Endodermal cell (in vitro differentiated cells): ENCODE data around the gene CAMK1. TPM values are rescaled to one million over a fixed set of nuclear protein-coding genes. Genes with fewer than 3 reads are reported as not detected.

Experiments used
- DNase-seq: peaks from one replicate; pipeline ENCODE4 v3.0.0-alpha.2; 2017
- H3K27ac ChIP-seq: 2 replicates; pipeline ENCODE4 v1.5.1; 2013; ENCODE audit warnings: mild to moderate bottlenecking, low read depth, low read length, moderate library complexity
- H3K27me3 ChIP-seq: 2 replicates; pipeline ENCODE4 v1.6.1; 2013; ENCODE audit warnings: mild to moderate bottlenecking, low read length, moderate library complexity; ENCODE audit not compliant: insufficient read depth, control insufficient read depth, poor library complexity, severe bottlenecking
- H3K36me3 ChIP-seq: 2 replicates; pipeline ENCODE4 v1.7.0; 2013; ENCODE audit warnings: mild to moderate bottlenecking, low read length, moderate library complexity; ENCODE audit not compliant: control insufficient read depth, insufficient read depth
- H3K4me1 ChIP-seq: one replicate; pipeline ENCODE4 v1.7.0; 2013; ENCODE audit warnings: low read length; ENCODE audit not compliant: control insufficient read depth, insufficient read depth
- H3K4me3 ChIP-seq: 2 replicates; pipeline ENCODE4 v1.5.1; 2013; ENCODE audit warnings: mild to moderate bottlenecking, low read length, moderate library complexity
- H3K9ac ChIP-seq: 2 replicates; pipeline ENCODE4 v1.6.1; 2013; ENCODE audit warnings: mild to moderate bottlenecking, low read length, moderate library complexity; ENCODE audit not compliant: poor library complexity, severe bottlenecking; ENCODE audit errors: extremely low read depth
- H3K9me3 ChIP-seq: 2 replicates; pipeline ENCODE4 v1.6.1; 2013; ENCODE audit warnings: mild to moderate bottlenecking, low read length, moderate library complexity; ENCODE audit not compliant: control insufficient read depth
- H3K27ac Mint-ChIP-seq: 2 replicates; pipeline ENCODE4 v1.8.0; 2020; ENCODE audit warnings: mixed read lengths
- H3K27me3 Mint-ChIP-seq: 2 replicates; pipeline ENCODE4 v1.8.0; 2021; ENCODE audit warnings: mild to moderate bottlenecking, mixed read lengths; ENCODE audit not compliant: insufficient read depth
- H3K36me3 Mint-ChIP-seq: 2 replicates; pipeline ENCODE4 v1.8.0; 2020; ENCODE audit warnings: low read depth, mixed read lengths
- H3K4me1 Mint-ChIP-seq: 2 replicates; pipeline ENCODE4 v1.8.0; 2020; ENCODE audit warnings: mixed read lengths
- H3K4me3 Mint-ChIP-seq: 2 replicates; pipeline ENCODE4 v1.8.0; 2020; ENCODE audit warnings: mild to moderate bottlenecking, moderate library complexity, mixed read lengths
- H3K9me3 Mint-ChIP-seq: 2 replicates; pipeline ENCODE4 v1.8.0; 2020; ENCODE audit warnings: mild to moderate bottlenecking, mixed read lengths
- CTCF ChIP-seq: fragments of 200-600 bp; sonication (generic); conservative IDR thresholded peaks from 2 replicates; pipeline ENCODE4 v1.5.0; 2021; ENCODE audit warnings: antibody characterized with exemption, mild to moderate bottlenecking
- WGBS, 2 experiments: methylation state at CpG; one replicate each; pipeline versions ENCODE4 v1.1.5 to v1.1.7; 2013; ENCODE audit warnings: missing lambda C conversion rate in 2 of 2, mixed read lengths in 1 of 2; ENCODE audit not compliant: insufficient coverage in 1 of 2, insufficient read length in 1 of 2; 5-methylcytosine and 5-hydroxymethylcytosine counted together
- total RNA-seq, 2 donors: library from RNA; stranded (reverse); fragmentation: NEBNext Ultra II Directional in 1 of 2; extraction: Animal tissue kit (Norgen Biotek cat#: 25700) in 1 of 2; gene quantifications; 2 replicates in 1 of 2; 3 replicates in 1 of 2; pipeline ENCODE4 v1.2.1, GENCODE V29; 2021

CAMK1 gene
- total RNA-seq, 2 donors from 2014 or later = 10.1 to 13.3 TPM

- Histone ChIP-seq H3K27me3 (peaks cover 6% of the 10 kb centered on the region), H3K27ac (no peak overlapping the region), H3K9ac (no peak overlapping the region), H3K4me3 (no peak overlapping the region), H3K9me3 (no peaks in the 10 kb centered on the region), H3K4me1 (peaks cover 3% of the 10 kb centered on the region), H3K36me3 (peaks cover 57% of the 10 kb centered on the region)
- Mint-ChIP-seq H3K36me3 (peaks cover 52% of the 10 kb centered on the region), H3K27ac (no peak overlapping the region), H3K27me3 (peaks cover 9% of the 10 kb centered on the region), H3K9me3 (no peaks in the 10 kb centered on the region), H3K4me1 (peaks cover 8% of the 10 kb centered on the region), H3K4me3 (no peak overlapping the region)
- no peak for TF ChIP-seq CTCF
- 95 to 100% methylated on average over 5 to 12 of the region's 12 CpGs for WGBS, 2 experiments
- no peak for DNase-seq
These were observed 36.4 kb upstream of the CAMK1 start for GRCh38 chr3:9806137-9806536.

GRCh38 chr3:9804996-9805395, 35.2 kb upstream of the CAMK1 start:
- H3K9me3 ChIP-seq = no peaks in the 10 kb centered on the region
- H3K27ac ChIP-seq = no peak overlapping the region
- H3K36me3 ChIP-seq = peaks cover 69% of the 10 kb centered on the region
- Mint-ChIP-seq H3K27me3 (no peaks in the 10 kb centered on the region), H3K4me1 (peaks cover 8% of the 10 kb centered on the region), H3K27ac (no peak overlapping the region), H3K36me3 (peaks cover 61% of the 10 kb centered on the region), H3K4me3 (no peak overlapping the region), H3K9me3 (no peaks in the 10 kb centered on the region)
- no peak for DNase-seq
- peaks cover 3% of the 10 kb centered on the region for H3K4me1 ChIP-seq
- no peaks in the 10 kb centered on the region for H3K27me3 ChIP-seq
- no peak overlapping the region for H3K4me3 ChIP-seq
- 97 to 100% methylated on average over 3 to 5 of the region's 5 CpGs for WGBS, 2 experiments
- no peak for TF ChIP-seq CTCF
- H3K9ac ChIP-seq = no peak overlapping the region

GRCh38 chr3:9803494-9803893, 33.7 kb upstream of the CAMK1 start:
- Mint-ChIP-seq H3K9me3 (no peaks in the 10 kb centered on the region), H3K27me3 (no peaks in the 10 kb centered on the region), H3K27ac (no peak overlapping the region), H3K4me3 (no peak overlapping the region), H3K4me1 (peaks cover 1% of the 10 kb centered on the region), H3K36me3 (peaks cover 70% of the 10 kb centered on the region)
- TF ChIP-seq CTCF = no peak
- DNase-seq = no peak
- Histone ChIP-seq H3K4me1 (no peaks in the 10 kb centered on the region), H3K4me3 (no peak overlapping the region), H3K27ac (no peak overlapping the region), H3K9ac (no peak overlapping the region), H3K27me3 (no peaks in the 10 kb centered on the region), H3K36me3 (peaks cover 82% of the 10 kb centered on the region), H3K9me3 (no peaks in the 10 kb centered on the region)
- WGBS, 2 experiments = 100% methylated on average over 1 of the region's 1 CpG; no CpG with 5 or more reads in 1 of the 2 experiments
